GM12864 (cell line): ENCODE measurements around the gene STAT3.
"Not testable (repeated sequence)": the region's sequence is repeated elsewhere in the genome, so short reads cannot be mapped to it uniquely, and the experiment has no call there.

ENCODE experiments used
- DNase-seq: peaks from one replicate; pipeline ENCODE4 v3.0.0-alpha.2; 2011; ENCODE audit warnings: low read depth
- H3K4me3 ChIP-seq: 2 replicates; pipeline ENCODE4 v1.5.1; 2011; ENCODE audit warnings: mild to moderate bottlenecking, low read depth, low read length, control low read depth
- TF ChIP-seq, protein P1 (sequence below): IDR thresholded peaks from 2 replicates; pipeline ENCODE4 v1.5.1; 2011; ENCODE audit warnings: low read depth, mild to moderate bottlenecking, moderate library complexity, low read length, control low read depth, inconsistent platforms; ENCODE audit errors: missing control alignments

Gene STAT3

GRCh38 chr17:42333053-42333452, 55.2 kb downstream of the STAT3 start:
- TF ChIP-seq, protein P1, sequence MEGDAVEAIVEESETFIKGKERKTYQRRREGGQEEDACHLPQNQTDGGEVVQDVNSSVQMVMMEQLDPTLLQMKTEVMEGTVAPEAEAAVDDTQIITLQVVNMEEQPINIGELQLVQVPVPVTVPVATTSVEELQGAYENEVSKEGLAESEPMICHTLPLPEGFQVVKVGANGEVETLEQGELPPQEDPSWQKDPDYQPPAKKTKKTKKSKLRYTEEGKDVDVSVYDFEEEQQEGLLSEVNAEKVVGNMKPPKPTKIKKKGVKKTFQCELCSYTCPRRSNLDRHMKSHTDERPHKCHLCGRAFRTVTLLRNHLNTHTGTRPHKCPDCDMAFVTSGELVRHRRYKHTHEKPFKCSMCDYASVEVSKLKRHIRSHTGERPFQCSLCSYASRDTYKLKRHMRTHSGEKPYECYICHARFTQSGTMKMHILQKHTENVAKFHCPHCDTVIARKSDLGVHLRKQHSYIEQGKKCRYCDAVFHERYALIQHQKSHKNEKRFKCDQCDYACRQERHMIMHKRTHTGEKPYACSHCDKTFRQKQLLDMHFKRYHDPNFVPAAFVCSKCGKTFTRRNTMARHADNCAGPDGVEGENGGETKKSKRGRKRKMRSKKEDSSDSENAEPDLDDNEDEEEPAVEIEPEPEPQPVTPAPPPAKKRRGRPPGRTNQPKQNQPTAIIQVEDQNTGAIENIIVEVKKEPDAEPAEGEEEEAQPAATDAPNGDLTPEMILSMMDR: no peak
- DNase-seq: no peak
- H3K4me3 ChIP-seq: no peak overlapping the region

- TF ChIP-seq, protein P1: no peak
- no peak overlapping the region for H3K4me3 ChIP-seq
- DNase-seq: no peak
Observed at GRCh38 chr17:42329025-42329976, 58.9 kb downstream of the STAT3 start.

DNA sequence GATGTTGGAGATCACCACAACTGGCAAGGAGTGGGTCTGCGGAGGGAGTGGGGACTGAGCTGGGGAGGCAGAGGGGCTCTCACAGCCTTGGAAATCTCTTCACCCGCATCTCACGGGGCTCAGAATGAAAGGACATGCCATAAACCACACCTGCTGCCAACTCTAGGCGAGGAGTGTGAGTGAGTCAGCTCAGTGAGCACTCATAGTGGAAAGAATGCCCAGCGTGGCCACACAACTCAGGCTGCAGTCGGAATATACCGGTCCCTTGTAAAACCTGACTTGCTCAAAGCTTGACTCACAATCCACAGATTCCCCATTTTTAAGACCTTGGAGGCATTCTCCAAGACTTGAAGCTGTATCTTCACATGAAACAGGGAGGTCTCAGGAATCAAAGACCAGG, 63.2 kb downstream of the STAT3 start:
- no peak overlapping the region for H3K4me3 ChIP-seq
- no peak for DNase-seq
- TF ChIP-seq, protein P1: no peak

DNA sequence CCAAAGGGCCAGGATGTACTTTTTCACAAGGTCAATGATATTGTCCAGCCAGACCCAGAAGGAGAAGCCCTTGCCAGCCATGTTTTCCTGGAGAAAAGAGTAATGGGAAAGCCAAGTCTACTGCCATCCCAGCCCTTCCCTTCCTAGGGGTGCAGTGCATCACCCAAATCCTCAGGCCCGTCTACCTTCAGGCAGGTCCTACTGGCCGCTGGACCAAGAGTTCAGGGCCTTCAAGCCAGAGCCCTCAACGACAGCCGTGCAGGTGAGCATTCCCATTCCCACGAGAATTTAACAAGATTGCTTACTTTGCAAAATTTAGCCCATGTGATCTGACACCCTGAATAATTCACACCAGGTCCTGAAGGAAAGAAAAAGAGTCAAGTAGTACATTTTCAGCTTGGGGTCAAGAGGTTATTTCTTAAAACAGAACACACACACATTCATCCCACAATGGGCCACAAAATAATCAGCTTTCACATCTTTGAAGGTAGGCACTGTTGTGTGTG, 64.9 kb downstream of the STAT3 start:
- DNase-seq: no peak
- TF ChIP-seq, protein P1: no peak
- no peak overlapping the region for H3K4me3 ChIP-seq

GRCh38 chr17:42322382-42323267, 65.6 kb downstream of the STAT3 start:
- TF ChIP-seq, protein P1: peak; percentile 100
- peak; percentile 85 for DNase-seq
- no peak overlapping the region for H3K4me3 ChIP-seq

DNA sequence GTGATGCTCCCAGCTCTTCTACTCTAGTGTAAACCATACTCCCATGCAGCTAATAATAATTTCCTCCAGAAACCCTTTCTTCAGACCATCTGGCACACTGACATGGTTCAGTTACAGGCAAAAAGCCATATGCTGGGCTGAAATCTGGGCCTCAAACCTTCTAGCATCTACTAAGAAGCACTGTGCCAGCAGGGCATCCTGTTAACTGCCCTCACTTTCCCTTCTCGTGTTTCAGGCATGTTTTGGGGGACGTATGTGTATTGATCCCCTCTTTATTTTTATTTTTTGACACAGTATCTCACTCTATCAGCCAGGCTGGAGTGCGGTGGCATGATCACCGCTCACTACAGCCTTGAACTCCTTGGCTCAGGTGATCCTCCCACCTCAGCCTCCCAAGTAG, 66.7 kb downstream of the STAT3 start:
- no peak for DNase-seq
- H3K4me3 ChIP-seq: no peak overlapping the region
- TF ChIP-seq, protein P1: no peak

GRCh38 chr17:42317967-42318366, 70.3 kb downstream of the STAT3 start:
- H3K4me3 ChIP-seq, DNase-seq: not testable (repeated sequence)
